Esophagus muscularis mucosa (tissue), 3 donors: Measurements from ENCODE around the gene TEAD1.

Experiments
- POLR2A ChIP-seq: fragments of 450-650 bp; IDR thresholded peaks from one replicate; pipeline ENCODE4 v1.6.1; 2017; ENCODE audit warnings: antibody characterized with exemption, moderate library complexity, mild to moderate bottlenecking, low read depth
- TF ChIP-seq, protein P1 (sequence below), 3 experiments: fragments of 200-600 bp in 2 of 3; fragments of 450-650 bp in 1 of 3; sonication (generic) in 2 of 3; IDR thresholded peaks; one replicate each; pipeline ENCODE4 v1.5.1; 2017 to 2019; ENCODE audit warnings: antibody characterized with exemption in 3 of 3, mild to moderate bottlenecking in 2 of 3, moderate library complexity in 1 of 3

DNA sequence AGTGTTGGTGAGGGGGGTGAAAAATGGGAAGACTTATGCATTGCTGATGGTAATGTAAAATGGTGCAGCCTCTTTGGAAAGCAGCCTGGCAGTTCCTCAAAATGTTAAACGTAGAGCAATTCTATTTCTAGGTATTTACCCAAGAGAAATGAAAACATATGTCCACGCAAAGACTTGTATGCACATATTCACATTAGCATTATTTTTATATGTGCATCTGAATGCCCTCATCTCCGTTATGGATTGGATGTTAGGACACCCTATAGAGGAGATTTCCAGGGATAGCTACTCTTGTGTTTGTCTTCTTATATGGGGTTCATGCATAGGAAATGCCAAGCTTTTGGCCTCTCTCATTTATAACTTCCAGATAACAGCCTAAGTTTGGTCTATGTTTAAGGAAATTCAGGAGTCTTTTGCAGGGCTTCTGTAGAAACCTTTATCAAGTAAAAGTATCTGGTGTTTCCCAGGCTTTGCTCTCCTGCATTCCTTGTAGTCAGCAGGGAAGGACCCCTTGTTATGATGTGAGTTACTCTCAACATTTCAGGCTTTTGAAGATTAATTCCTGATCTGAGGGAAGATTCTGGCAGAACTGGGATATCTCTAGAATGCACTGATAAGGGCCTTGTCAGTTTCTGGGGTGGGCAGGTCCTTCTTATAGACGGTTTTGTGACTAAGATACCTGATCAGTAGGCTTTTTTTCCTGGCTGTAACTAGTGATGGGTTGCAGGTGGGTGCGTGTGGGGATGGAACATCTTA lies 116.8 kb downstream of the TEAD1 start:
- TF ChIP-seq, protein P1, sequence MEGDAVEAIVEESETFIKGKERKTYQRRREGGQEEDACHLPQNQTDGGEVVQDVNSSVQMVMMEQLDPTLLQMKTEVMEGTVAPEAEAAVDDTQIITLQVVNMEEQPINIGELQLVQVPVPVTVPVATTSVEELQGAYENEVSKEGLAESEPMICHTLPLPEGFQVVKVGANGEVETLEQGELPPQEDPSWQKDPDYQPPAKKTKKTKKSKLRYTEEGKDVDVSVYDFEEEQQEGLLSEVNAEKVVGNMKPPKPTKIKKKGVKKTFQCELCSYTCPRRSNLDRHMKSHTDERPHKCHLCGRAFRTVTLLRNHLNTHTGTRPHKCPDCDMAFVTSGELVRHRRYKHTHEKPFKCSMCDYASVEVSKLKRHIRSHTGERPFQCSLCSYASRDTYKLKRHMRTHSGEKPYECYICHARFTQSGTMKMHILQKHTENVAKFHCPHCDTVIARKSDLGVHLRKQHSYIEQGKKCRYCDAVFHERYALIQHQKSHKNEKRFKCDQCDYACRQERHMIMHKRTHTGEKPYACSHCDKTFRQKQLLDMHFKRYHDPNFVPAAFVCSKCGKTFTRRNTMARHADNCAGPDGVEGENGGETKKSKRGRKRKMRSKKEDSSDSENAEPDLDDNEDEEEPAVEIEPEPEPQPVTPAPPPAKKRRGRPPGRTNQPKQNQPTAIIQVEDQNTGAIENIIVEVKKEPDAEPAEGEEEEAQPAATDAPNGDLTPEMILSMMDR (IDR thresholded peaks at IDR 0.05) = no peak
- TF ChIP-seq POLR2A = no peak
